Kidney glomerular epithelial cell (primary cell): ENCODE data around the gene XRN2.
"Not testable (repeated sequence)": the region's sequence is repeated elsewhere in the genome, so short reads cannot be mapped to it uniquely, and the experiment has no call there.

Experiments
- DNase-seq: peaks from one replicate; lab custom pipeline; 2025; lab: John Stamatoyannopoulos, UW

The XRN2 gene

GRCh38 chr20:21344961-21345360 lies 41.8 kb downstream of the XRN2 start:
- no peak for DNase-seq

DNA sequence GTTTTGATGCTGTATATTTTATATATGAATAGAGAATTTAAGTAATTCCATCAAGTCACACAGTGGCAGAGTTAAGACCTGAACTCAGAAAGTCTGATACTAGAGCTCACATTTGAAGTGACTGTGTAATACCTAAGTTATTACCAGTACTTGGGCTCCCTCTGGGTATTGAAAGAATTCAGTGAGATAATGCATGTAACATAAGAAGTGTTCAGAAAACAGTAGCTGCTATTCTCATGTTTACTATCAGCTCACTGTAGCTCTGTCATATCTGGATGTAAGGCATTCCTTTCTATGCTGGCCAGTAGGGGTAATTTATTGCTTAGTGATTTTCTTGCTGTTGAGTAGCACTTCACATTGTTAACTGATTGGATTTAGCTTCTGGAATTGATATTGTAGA lies 49.6 kb downstream of the XRN2 start:
- no peak for DNase-seq

DNA sequence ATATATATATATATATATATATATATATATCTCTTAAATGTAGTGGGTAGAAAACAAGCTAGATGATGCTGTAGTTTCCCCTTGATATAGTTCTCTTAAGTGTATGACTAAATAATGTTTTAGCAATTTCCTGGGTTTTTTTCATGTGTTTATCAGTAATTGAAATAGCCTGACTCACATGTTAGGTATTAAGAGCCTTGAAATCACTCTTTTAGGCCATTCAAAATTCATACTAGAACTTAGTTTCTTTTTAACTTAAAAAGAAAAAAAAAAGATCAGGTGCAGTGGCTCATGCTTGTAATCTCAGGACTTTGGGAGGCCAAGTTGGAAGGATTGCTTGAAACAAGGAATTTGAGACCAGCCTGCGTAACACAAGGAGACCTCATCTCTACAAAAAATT lies 50.1 kb downstream of the XRN2 start:
- peak; percentile 38 for DNase-seq

- DNase-seq, result no peak
Observed at GRCh38 chr20:21355981-21356380, 52.9 kb downstream of the XRN2 start.

GRCh38 chr20:21356386-21356785 lies 53.3 kb downstream of the XRN2 start:
- peak; percentile 19 for DNase-seq

GRCh38 chr20:21357844-21358243 lies 54.7 kb downstream of the XRN2 start:
- no peak for DNase-seq

- no peak for DNase-seq
Observed at GRCh38 chr20:21358737-21359136, 55.6 kb downstream of the XRN2 start.

- no peak for DNase-seq
Observed at GRCh38 chr20:21360705-21361104, 57.6 kb downstream of the XRN2 start.

- DNase-seq, result no peak
Observed at GRCh38 chr20:21361266-21361665, 58.1 kb downstream of the XRN2 start.

DNA sequence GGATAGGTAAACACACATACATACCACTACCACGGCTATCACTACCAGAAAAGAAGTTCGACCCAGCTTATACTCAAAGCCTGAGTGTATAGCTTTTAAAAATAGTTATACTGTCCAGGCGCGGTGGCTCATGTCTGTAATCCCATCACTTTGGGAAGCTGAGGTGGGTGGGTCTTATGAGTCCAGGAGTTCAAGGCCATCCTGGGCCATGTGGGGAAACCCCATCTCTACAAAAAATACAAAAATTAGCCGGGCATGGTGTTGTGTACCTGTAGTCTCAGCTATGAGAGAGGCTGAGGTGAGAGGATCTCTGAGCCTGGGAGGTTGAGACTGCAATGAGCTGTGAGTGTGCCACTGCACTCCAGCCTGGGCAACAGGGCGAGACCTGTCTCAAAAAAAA lies 61.3 kb downstream of the XRN2 start:
- no peak for DNase-seq

DNA sequence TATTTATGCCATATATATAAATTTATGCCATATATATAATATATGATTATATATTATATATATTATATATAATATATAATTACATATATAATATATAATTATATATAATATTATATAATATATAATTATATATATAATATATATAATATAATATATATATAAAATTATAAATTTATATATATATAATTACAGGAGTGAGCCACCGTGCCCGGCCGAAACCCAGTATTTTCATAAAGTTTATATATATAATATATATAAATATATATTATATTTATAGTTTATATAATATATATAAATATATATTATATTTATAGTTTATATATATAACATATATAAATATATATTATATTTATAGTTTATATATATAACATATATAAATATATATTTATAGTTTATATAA lies 62.6 kb downstream of the XRN2 start:
- no peak for DNase-seq

GRCh38 chr20:21366273-21366672 lies 63.1 kb downstream of the XRN2 start:
- DNase-seq, result not testable (repeated sequence)

- no peak for DNase-seq
Observed at GRCh38 chr20:21368791-21369190, 65.7 kb downstream of the XRN2 start.

GRCh38 chr20:21371193-21371592 lies 68.1 kb downstream of the XRN2 start:
- DNase-seq, result no peak

DNA sequence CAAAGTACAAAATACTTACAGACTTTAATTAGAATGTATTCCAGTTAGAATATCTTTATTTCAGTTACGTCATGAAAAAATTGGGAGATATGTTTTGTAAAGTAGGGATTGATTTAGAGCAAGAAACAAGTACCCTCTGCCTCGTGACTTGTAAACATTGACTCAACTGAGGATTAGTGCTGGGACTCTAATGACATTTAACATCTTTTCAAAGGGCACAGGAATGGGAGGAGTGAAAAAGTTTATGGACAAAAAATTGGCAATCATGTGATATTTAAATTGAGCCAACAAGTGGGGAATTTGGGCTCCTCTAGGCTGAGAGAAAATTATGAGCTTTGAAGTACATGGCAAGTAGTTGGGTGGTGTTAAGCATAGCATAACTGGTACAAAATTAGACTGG lies 68.9 kb downstream of the XRN2 start:
- DNase-seq, result no peak

- DNase-seq, result no peak
Observed at GRCh38 chr20:21373436-21373835, 70.3 kb downstream of the XRN2 start.

DNA sequence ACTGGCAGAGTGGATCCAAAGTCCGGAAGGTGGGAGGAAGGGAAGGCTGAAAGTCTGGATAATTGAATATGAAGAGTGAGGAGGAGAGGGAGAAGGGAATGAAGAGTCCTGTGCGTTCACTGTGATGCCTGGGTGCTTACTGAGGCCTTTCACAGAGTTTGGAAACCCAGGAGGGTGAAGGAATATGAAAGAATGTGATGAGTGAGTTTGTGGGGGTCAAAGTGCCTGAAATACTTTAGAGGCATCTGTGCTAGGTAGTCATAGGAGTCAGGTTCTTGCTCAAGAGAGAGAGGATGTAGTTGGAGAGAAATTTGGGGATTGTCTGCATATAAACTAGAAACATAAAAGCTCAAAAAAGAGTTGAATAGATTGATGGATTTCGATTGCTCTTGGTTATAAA lies 73.5 kb downstream of the XRN2 start:
- DNase-seq, result peak; percentile 21

DNA sequence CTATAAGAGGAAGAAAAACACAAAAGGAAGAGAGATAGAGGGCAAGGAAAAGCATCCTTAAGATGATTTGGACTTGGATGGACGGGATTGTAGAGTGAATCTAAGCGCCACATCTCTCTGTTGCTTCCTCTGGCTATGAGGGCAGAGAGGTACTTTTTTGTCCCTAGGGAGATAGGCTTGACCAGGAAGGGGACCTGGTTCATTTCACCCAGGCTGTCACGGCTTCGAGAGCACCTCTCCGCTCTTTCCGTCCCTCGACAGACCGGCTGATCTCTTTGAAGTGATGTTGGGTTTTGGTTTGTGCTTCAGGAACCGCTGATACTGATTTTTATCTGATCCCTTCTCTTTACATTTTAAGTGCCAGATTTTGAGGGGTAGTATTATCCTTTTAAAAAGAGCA lies 74.6 kb downstream of the XRN2 start:
- DNase-seq, result no peak

- DNase-seq, result no peak
Observed at GRCh38 chr20:21378259-21378658, 75.1 kb downstream of the XRN2 start.

DNA sequence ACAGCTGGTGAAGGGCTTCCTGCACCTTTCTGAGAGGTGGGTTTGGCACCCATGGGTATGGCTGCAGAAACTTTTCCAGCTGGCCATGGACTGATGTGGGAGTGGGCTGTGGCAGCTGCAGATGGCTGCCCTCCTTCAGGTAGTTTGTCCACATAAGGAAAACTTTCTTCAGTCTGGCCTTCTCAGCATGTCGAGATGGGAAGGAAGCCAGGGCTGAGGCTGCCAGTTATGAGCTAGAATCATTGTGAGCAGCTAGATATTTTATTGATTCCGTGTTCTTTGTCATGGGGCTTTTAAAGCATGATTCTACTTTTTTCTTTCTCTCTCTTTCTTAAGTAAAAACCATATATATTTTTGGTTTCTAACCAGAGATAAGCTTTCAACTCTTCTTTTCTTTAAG lies 77.6 kb downstream of the XRN2 start:
- DNase-seq, result no peak

GRCh38 chr20:21381619-21382018 lies 78.5 kb downstream of the XRN2 start:
- DNase-seq, result no peak

DNA sequence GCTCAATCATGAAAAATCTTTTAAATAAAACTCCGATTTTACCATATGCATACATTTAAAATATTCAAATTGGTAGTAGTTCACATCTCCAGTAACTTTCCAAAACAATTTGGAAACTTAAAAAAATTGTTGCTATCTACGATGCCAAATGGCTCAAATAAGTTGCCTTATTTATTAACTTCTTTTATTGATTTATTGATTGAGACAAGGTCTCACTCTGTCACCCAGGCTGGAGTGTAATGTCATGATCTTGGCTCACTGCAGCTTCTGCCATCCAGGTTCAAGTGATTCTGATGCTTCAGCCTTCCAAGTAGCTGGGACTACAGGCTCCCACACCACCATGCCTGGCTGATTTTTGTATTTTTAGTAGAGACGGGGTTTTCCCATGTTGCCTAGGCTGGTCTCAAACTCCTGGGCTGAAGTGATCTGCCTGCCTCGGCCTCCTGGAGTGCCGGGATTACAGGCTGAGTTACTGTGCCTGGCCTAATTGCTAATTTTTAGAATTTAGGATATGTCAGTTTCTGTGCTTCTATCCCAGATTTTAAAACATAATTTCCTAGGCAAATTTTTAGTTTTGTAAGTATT lies 81.3 kb downstream of the XRN2 start:
- no peak for DNase-seq

DNA sequence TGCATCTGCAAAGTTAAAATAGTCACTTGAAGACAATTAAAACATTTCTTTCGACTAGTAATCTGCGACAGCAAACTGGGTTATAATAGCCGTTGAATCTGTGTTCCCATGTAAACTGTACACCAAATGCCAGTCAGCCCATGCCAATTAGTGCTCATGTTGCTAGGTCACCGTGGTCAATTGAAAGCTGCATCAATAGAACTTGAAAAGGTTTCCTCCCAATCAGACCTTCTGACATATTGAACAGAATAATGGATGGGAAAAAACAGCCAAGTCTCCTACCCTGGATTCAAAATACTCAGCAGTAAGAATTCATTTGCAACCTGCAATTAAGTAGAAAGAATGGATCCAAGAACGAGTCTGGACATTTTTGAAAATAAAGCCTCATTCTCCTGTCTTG lies 83.0 kb downstream of the XRN2 start:
- no peak for DNase-seq

DNA sequence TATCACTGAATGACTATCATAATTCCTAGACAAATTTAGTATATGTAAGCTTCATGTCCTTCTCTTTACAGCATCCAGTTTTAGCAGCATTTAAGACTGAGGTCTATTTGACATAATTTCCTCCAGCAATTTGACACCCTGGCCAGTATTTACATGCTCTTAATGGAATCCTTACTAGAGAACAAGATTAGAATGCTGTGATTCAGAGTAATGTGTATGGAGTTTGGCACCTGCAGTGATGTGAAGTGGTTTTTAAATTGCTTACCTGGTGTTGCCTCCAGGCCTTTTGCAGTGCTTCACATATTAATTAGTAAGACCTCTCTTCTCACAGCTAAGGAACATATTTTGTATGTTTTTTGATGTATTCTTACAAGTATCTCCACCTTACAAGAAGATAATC lies 84.4 kb downstream of the XRN2 start:
- no peak for DNase-seq

DNA sequence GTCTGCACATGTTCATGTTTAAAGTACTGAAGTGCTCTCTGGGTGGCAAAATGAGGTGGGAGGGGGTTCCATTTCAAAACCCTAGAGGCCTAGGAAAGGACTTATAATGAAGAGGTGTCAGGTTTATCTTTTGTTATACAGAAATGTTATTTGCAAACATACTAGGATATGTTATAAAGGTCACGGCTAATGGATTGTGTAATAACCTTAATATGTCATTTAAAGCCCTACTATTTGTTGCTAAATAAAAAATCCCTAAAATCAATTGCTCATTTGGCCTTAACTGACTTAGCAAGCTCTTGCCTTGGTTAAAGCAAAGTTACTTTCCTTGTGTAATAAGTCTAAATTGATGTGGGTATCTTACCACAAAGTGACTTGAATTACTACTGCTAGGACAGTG lies 85.4 kb downstream of the XRN2 start:
- no peak for DNase-seq
